Measurements from ENCODE around the gene NAA25. TPM values are rescaled to one million over a fixed set of nuclear protein-coding genes. Genes with fewer than 3 reads are reported as not detected.
A peak's percentile ranks its signal among the peaks of the same experiment; 100 is the strongest.

NAA25 gene
- total and polyA plus RNA-seq, 2 of the 4 experiments (the other 2 are of a cell fraction): 10.3 to 25.5 TPM

GRCh38 chr12:112005419-112006395 is 102.9 kb downstream of the NAA25 start (continued):
- TF ChIP-seq USF2 (IDR thresholded peaks at IDR 0.05; ENCODE audit: low read depth, low read length): no peak
- peak; percentile 45; the same call in 1 of the 2 replicates for TF ChIP-seq MAFK (IDR thresholded peaks at IDR 0.05; ENCODE audit: low read depth, low read length)

GRCh38 chr12:112004041-112004440 is 104.5 kb downstream of the NAA25 start:
- Histone ChIP-seq H3K56ac (ENCODE audit: extremely low read depth, insufficient read depth, low read length) (no peak overlapping the region), H2AK9ac (replicated peaks; ENCODE audit: low read depth, low read length, poor library complexity) (no peak overlapping the region), H2BK120ac (ENCODE audit: low read depth, low read length) (no peak overlapping the region), H3K36me3 (ENCODE audit: control insufficient read depth, insufficient read depth, low read length) (no peaks in the 10 kb centered on the region), H2AFZ (replicated peaks; ENCODE audit: low read length, poor library complexity) (no peak overlapping the region), H3K9me3 (ENCODE audit: control insufficient read depth, insufficient read depth, low read length) (no peaks in the 10 kb centered on the region), H2BK15ac (ENCODE audit: low read depth, low read length) (no peak overlapping the region), H3K14ac (replicated peaks; ENCODE audit: low read depth, low read length) (no peak overlapping the region), H4K20me1 (ENCODE audit: insufficient read depth, low read length) (no peaks in the 10 kb centered on the region), H4K5ac (ENCODE audit: low read depth, low read length) (no peak overlapping the region), H3K23ac (ENCODE audit: low read depth, low read length) (no peak overlapping the region), H2AK5ac (ENCODE audit: low read depth, low read length) (no peak overlapping the region; the same call in 1 of the 2 replicates), H2BK20ac (ENCODE audit: low read depth, low read length) (no peak overlapping the region), H4K91ac (ENCODE audit: insufficient read depth, low read depth, low read length) (no peak overlapping the region), H3K27me3 (ENCODE audit: control insufficient read depth, insufficient read depth, low read length) (no peaks in the 10 kb centered on the region), H3K9me1 (ENCODE audit: insufficient read depth, low read length) (peaks cover 3% of the 10 kb centered on the region; the same call in 1 of the 2 replicates), H3K9ac (ENCODE audit: low read depth, low read length) (no peak overlapping the region), H4K8ac (ENCODE audit: low read depth in 2 of 2, low read length in 2 of 2) (no peak overlapping the region), H2BK5ac (ENCODE audit: low read depth, low read length, poor library complexity, severe bottlenecking) (no peak overlapping the region), H3K4me2 (ENCODE audit: low read depth, low read length) (no peak overlapping the region), H3K4ac (ENCODE audit: low read depth, low read length) (no peak overlapping the region), H3K18ac (ENCODE audit: low read depth, low read length) (no peak overlapping the region), H3K27ac (ENCODE audit: insufficient read depth, low read length) (no peak overlapping the region), H3K4me3 (ENCODE audit: insufficient read depth, low read depth, low read length) (no peak overlapping the region), H3K4me1 (ENCODE audit: control insufficient read depth, insufficient read depth, low read length) (peaks cover 7% of the 10 kb centered on the region), H3K79me1 (ENCODE audit: low read depth in 1 of 2, low read length in 2 of 2) (0 out of 4 replicates have a peak, but pooled peaks cover 0 to 2% of the 10 kb centered on the region in 2 experiments)
- ATAC-seq (ENCODE audit: low read depth) (no peak), DNase-seq (no peak)
- no CpG with 5 or more reads among the region's 3 CpGs for WGBS, 2 experiments (ENCODE audit: extremely low coverage in 2 of 2, insufficient read length in 1 of 2)
- no peak for TF ChIP-seq RCOR1 (IDR thresholded peaks at IDR 0.05; ENCODE audit: insufficient replicate concordance, low read length)
- TF ChIP-seq FOS (IDR thresholded peaks at IDR 0.05; ENCODE audit: low read depth, low read length): no peak
- TF ChIP-seq RFX5 (IDR thresholded peaks at IDR 0.05; ENCODE audit: low read depth, low read length): no peak
- no peak for TF ChIP-seq MAFK (IDR thresholded peaks at IDR 0.05; ENCODE audit: low read depth, low read length)
- no peak for TF ChIP-seq BHLHE40 (IDR thresholded peaks at IDR 0.05; ENCODE audit: low read depth, low read length)
- TF ChIP-seq CHD1 (IDR thresholded peaks at IDR 0.05; ENCODE audit: low read depth, low read length): no peak
- no peak for TF ChIP-seq CEBPB (IDR thresholded peaks at IDR 0.05; ENCODE audit: low read depth, low read length)
- no peak for TF ChIP-seq CTCF (conservative IDR thresholded peaks at IDR 0.05; ENCODE audit: low read depth, low read length)
- TF ChIP-seq POLR2A (IDR thresholded peaks at IDR 0.05; ENCODE audit: low read depth, low read length): no peak
- TF ChIP-seq SMC3 (IDR thresholded peaks at IDR 0.05; ENCODE audit: low read depth, low read length): no peak
- no peak for TF ChIP-seq MXI1 (IDR thresholded peaks at IDR 0.05; ENCODE audit: borderline replicate concordance, low read depth, low read length)
- no TSS peak for BruUV-seq (replicated peaks)
- POLR2A ChIA-PET (ENCODE audit: unreplicated experiment): no interaction called here
- in situ Hi-C loops (cut with MboI; ENCODE audit: low sequenced_read_pairs) (no loop called here), intact Hi-C loops (cut with micrococcal nuclease) (no loop called here), dilution Hi-C loops (cut with HindIII; ENCODE audit: low sequenced_read_pairs, unreplicated experiment) (no loop called here)
- CTCF ChIA-PET: interaction anchor here (0.9 kb wide), 1 partner anchor 19 kb away, joined by 3 read pairs; no protein-coding TSS in a partner anchor

All from IMR-90 (cell line).